ENCODE data around the gene EYS.
"Not testable (repeated sequence)": the region's sequence is repeated elsewhere in the genome, so short reads cannot be mapped to it uniquely, and the experiment has no call there.

The EYS gene

GRCh38 chr6:63765828-63766227 lies 1941.2 kb downstream of the EYS start:
- DNase-seq (ENCODE audit: low read depth in 2 of 3, low spot score in 2 of 3) = no peak

- DNase-seq (ENCODE audit: low read depth in 2 of 3, low spot score in 2 of 3) = no peak
Observed at GRCh38 chr6:63764318-63764916, 1942.6 kb downstream of the EYS start.

GRCh38 chr6:63760199-63760598 lies 1946.8 kb downstream of the EYS start:
- no peak for DNase-seq (ENCODE audit: low read depth in 2 of 3, low spot score in 2 of 3)

- DNase-seq (ENCODE audit: low read depth in 2 of 3, low spot score in 2 of 3) = no peak
Observed at GRCh38 chr6:63759605-63760105, 1947.4 kb downstream of the EYS start.

- DNase-seq (ENCODE audit: low read depth in 2 of 3, low spot score in 2 of 3) = no peak
Observed at GRCh38 chr6:63757826-63758225, 1949.2 kb downstream of the EYS start.

- not testable (repeated sequence) for DNase-seq (ENCODE audit: low read depth in 2 of 3, low spot score in 2 of 3)
Observed at GRCh38 chr6:63757275-63757674, 1949.8 kb downstream of the EYS start.

- no peak for DNase-seq (ENCODE audit: low read depth in 2 of 3, low spot score in 2 of 3)
Observed at GRCh38 chr6:63750400-63750799, 1956.6 kb downstream of the EYS start.

GRCh38 chr6:63745784-63746183 lies 1961.2 kb downstream of the EYS start:
- DNase-seq (ENCODE audit: low read depth in 2 of 3, low spot score in 2 of 3) = no peak

- DNase-seq (ENCODE audit: low read depth in 2 of 3, low spot score in 2 of 3) = no peak
Observed at GRCh38 chr6:63744810-63745209, 1962.2 kb downstream of the EYS start.

- DNase-seq (ENCODE audit: low read depth in 2 of 3, low spot score in 2 of 3) = no peak
Observed at GRCh38 chr6:63743691-63744090, 1963.3 kb downstream of the EYS start.

- no peak for DNase-seq (ENCODE audit: low read depth in 2 of 3, low spot score in 2 of 3)
Observed at GRCh38 chr6:63742060-63742459, 1965.0 kb downstream of the EYS start.

- DNase-seq (ENCODE audit: low read depth in 2 of 3, low spot score in 2 of 3) = no peak
Observed at GRCh38 chr6:63740709-63741108, 1966.3 kb downstream of the EYS start.

GRCh38 chr6:63739094-63739687 lies 1967.8 kb downstream of the EYS start:
- DNase-seq (ENCODE audit: low read depth in 2 of 3, low spot score in 2 of 3) = no peak

GRCh38 chr6:63738190-63738589 lies 1968.8 kb downstream of the EYS start:
- DNase-seq (ENCODE audit: low read depth in 2 of 3, low spot score in 2 of 3) = not testable (repeated sequence)

- DNase-seq (ENCODE audit: low read depth in 2 of 3, low spot score in 2 of 3) = no peak
Observed at GRCh38 chr6:63734923-63735322, 1972.1 kb downstream of the EYS start.

GRCh38 chr6:63732336-63732735 lies 1974.7 kb downstream of the EYS start:
- DNase-seq (ENCODE audit: low read depth in 2 of 3, low spot score in 2 of 3) = no peak

- no peak for DNase-seq (ENCODE audit: low read depth in 2 of 3, low spot score in 2 of 3)
Observed at GRCh38 chr6:63731930-63732329, 1975.1 kb downstream of the EYS start.

GRCh38 chr6:63730311-63730710 lies 1976.7 kb downstream of the EYS start:
- no peak for DNase-seq (ENCODE audit: low read depth in 2 of 3, low spot score in 2 of 3)

- DNase-seq (ENCODE audit: low read depth in 2 of 3, low spot score in 2 of 3) = no peak
Observed at GRCh38 chr6:63724721-63725120, 1982.3 kb downstream of the EYS start.

GRCh38 chr6:63721181-63721580 lies 1985.8 kb downstream of the EYS start:
- no peak for DNase-seq (ENCODE audit: low read depth in 2 of 3, low spot score in 2 of 3)

GRCh38 chr6:63716169-63716568 lies 1990.9 kb downstream of the EYS start:
- DNase-seq (ENCODE audit: low read depth in 2 of 3, low spot score in 2 of 3) = no peak

GRCh38 chr6:63714091-63714490 lies 1992.9 kb downstream of the EYS start:
- no peak for DNase-seq (ENCODE audit: low read depth in 2 of 3, low spot score in 2 of 3)

- DNase-seq (ENCODE audit: low read depth in 2 of 3, low spot score in 2 of 3) = no peak
Observed at GRCh38 chr6:63713332-63713731, 1993.7 kb downstream of the EYS start.

All from activated CD8-positive, alpha-beta memory T cell treated with anti-CD3 and anti-CD28 coated beads for 48 hours (primary cell).